PC-9 (cell line): ENCODE measurements around the gene BANF2. TPM values are rescaled to one million over a fixed set of nuclear protein-coding genes. Genes with fewer than 3 reads are reported as not detected.

Experiments used
- BruUV-seq: library from RNA; stranded (reverse); fragments of 400-500 nt; replicated peaks from 2 replicates; lab custom pipeline; 2021; lab: Mats Ljungman, UMichigan
- CTCF ChIA-PET: fragments of 300-600 bp; sonication (Branson Sonifier 250); formaldehyde crosslinking; loops from one replicate; lab custom pipeline; 2022; ENCODE audit warnings: antibody characterized with exemption; lab: Charles Lee
- POLR2A ChIA-PET: fragments of 300-600 bp; sonication (Branson Sonifier 250); formaldehyde crosslinking; loops from one replicate; lab custom pipeline; 2022; ENCODE audit warnings: antibody characterized with exemption; ENCODE audit not compliant: unreplicated experiment; lab: Charles Lee
- DNase-seq, 2 experiments: peaks; one replicate each; pipeline versions ENCODE4 v3.0.0 to v3.0.0-alpha.2; 2015 to 2022; ENCODE audit warnings: mixed read lengths in 1 of 2
- H2AFZ ChIP-seq: fragments of 200-600 bp; sonication (generic); 2 replicates; pipeline ENCODE4 v1.8.1; 2017; ENCODE audit warnings: antibody characterized with exemption
- H3F3A ChIP-seq: fragments of 200-600 bp; sonication (generic); 2 replicates; pipeline ENCODE4 v1.8.1; 2017; ENCODE audit warnings: antibody characterized with exemption, mild to moderate bottlenecking, low read depth; ENCODE audit not compliant: insufficient read depth
- H3K27ac ChIP-seq: fragments of 200-600 bp; sonication (generic); 2 replicates; pipeline ENCODE4 v1.6.1; 2016; ENCODE audit warnings: mixed run types
- H3K27me3 ChIP-seq: fragments of 200-600 bp; sonication (generic); 2 replicates; pipeline ENCODE4 v1.6.1; 2016; ENCODE audit warnings: low read depth, mixed run types; ENCODE audit not compliant: insufficient read depth
- H3K36me3 ChIP-seq: fragments of 200-600 bp; sonication (generic); 2 replicates; pipeline ENCODE4 v1.6.1; 2016; ENCODE audit warnings: low read depth, mixed run types
- H3K4me1 ChIP-seq: fragments of 200-600 bp; sonication (generic); replicated peaks from 2 replicates; pipeline ENCODE4 v1.6.1; 2016; ENCODE audit warnings: mixed run types; ENCODE audit not compliant: insufficient read depth
- H3K4me2 ChIP-seq: fragments of 200-600 bp; sonication (generic); 2 replicates; pipeline ENCODE4 v1.6.1; 2017; ENCODE audit warnings: mixed run types
- H3K4me3 ChIP-seq: fragments of 200-600 bp; sonication (generic); 2 replicates; pipeline ENCODE4 v1.6.1; 2016; ENCODE audit warnings: mixed run types
- H3K79me2 ChIP-seq: fragments of 200-600 bp; sonication (generic); 2 replicates; pipeline ENCODE4 v1.6.1; 2017; ENCODE audit warnings: low read depth, mixed run types
- H3K9me2 ChIP-seq: fragments of 200-600 bp; sonication (generic); 2 replicates; pipeline ENCODE4 v1.8.1; 2017; ENCODE audit warnings: mild to moderate bottlenecking; ENCODE audit not compliant: insufficient read depth
- H3K9me3 ChIP-seq: fragments of 200-600 bp; sonication (generic); 2 replicates; pipeline ENCODE4 v1.8.1; 2016; ENCODE audit warnings: low read depth; ENCODE audit not compliant: insufficient read depth
- H4K20me1 ChIP-seq: fragments of 200-600 bp; sonication (generic); 2 replicates; pipeline ENCODE4 v1.8.1; 2017; ENCODE audit not compliant: insufficient read depth
- EZH2 ChIP-seq: fragments of 200-600 bp; sonication (generic); IDR thresholded peaks from 2 replicates; pipeline ENCODE4 v1.8.0; 2017; ENCODE audit warnings: antibody characterized with exemption, low read depth
- intact Hi-C: fragments of 100-400 bp; cut with micrococcal nuclease; formaldehyde crosslinking; loops from one replicate; pipeline ENCODE4 v1.10.0; 2022; ENCODE audit not compliant: unreplicated experiment
- total RNA-seq: library from RNA; stranded (reverse); gene quantifications from 2 replicates; pipeline ENCODE4 v1.2.3, GENCODE V29; 2021
- TF ChIP-seq, protein P1 (sequence below): fragments of 200-600 bp; sonication (generic); conservative IDR thresholded peaks from 2 replicates; pipeline ENCODE4 v1.6.1; 2017; ENCODE audit warnings: mixed run types, antibody characterized with exemption, mild to moderate bottlenecking, moderate library complexity

The BANF2 gene
- total RNA-seq, 1 experiment from 2014 or later, result not detected

DNA sequence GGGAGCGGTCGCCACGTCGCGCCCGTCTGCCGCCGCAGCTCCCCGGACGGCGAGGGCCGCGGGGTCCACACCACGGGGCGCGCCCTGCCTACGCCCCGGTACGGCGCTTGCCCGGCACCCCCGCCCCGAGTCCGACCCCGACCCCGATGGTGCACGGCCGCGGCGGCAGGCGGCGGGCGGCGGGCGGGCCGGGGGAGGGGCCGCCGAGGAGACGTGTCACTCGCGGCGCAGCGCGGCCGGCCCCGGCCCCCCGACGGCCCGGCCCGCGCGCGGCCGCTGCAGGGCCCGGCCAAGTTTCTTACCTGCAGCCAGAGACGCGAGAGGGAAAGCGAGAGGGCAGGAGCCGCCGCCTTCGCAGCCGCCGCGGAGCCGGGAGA lies 18.1 kb upstream of the BANF2 start:
- peaks cover 24% of the 10 kb centered on the region for H3K4me1 ChIP-seq
- peaks cover 35% of the 10 kb centered on the region for H3K27me3 ChIP-seq
- peaks cover 7% of the 10 kb centered on the region; the same call in 1 of the 2 replicates for H3K36me3 ChIP-seq
- ChIA-PET POLR2A (interaction anchor here (0.6 to 1.2 kb wide), 3 partner anchors 112 to 168 kb away, joined by 3 to 7 read pairs (median 3); partner anchors contain the start of gene DSTN), CTCF (interaction anchor here (0.5 to 1.5 kb wide), 7 partner anchors 9 to 607 kb away, joined by 3 to 6 read pairs (median 4); no protein-coding TSS in a partner anchor)
- no peaks in the 10 kb centered on the region for H3K9me2 ChIP-seq
- peaks cover 42% of the 10 kb centered on the region for H3K79me2 ChIP-seq
- H2AFZ ChIP-seq, result 0 out of 2 replicates have a peak overlapping the region, but pooled peaks have one; percentile 71
- H3F3A ChIP-seq, result peaks cover 16% of the 10 kb centered on the region
- H3K4me2 ChIP-seq, result 0 out of 2 replicates have a peak overlapping the region, but pooled peaks have one; percentile 20
- no peak for DNase-seq
- H4K20me1 ChIP-seq, result 0 out of 2 replicates have a peak, but pooled peaks cover 4% of the 10 kb centered on the region
- no TSS peak for BruUV-seq
- H3K4me3 ChIP-seq, result peak overlapping the region; percentile 66
- TF ChIP-seq EZH2, result no peak
- TF ChIP-seq, protein P1, sequence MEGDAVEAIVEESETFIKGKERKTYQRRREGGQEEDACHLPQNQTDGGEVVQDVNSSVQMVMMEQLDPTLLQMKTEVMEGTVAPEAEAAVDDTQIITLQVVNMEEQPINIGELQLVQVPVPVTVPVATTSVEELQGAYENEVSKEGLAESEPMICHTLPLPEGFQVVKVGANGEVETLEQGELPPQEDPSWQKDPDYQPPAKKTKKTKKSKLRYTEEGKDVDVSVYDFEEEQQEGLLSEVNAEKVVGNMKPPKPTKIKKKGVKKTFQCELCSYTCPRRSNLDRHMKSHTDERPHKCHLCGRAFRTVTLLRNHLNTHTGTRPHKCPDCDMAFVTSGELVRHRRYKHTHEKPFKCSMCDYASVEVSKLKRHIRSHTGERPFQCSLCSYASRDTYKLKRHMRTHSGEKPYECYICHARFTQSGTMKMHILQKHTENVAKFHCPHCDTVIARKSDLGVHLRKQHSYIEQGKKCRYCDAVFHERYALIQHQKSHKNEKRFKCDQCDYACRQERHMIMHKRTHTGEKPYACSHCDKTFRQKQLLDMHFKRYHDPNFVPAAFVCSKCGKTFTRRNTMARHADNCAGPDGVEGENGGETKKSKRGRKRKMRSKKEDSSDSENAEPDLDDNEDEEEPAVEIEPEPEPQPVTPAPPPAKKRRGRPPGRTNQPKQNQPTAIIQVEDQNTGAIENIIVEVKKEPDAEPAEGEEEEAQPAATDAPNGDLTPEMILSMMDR, result no peak
- peak overlapping the region; percentile 37; the same call in 1 of the 2 replicates for H3K27ac ChIP-seq
- intact Hi-C loops, result loop anchor here (1.0 to 5.0 kb wide), 7 partner anchors 112 to 287 kb away; partner anchors contain the start of gene SNX5
- H3K9me3 ChIP-seq, result no peaks in the 10 kb centered on the region

DNA sequence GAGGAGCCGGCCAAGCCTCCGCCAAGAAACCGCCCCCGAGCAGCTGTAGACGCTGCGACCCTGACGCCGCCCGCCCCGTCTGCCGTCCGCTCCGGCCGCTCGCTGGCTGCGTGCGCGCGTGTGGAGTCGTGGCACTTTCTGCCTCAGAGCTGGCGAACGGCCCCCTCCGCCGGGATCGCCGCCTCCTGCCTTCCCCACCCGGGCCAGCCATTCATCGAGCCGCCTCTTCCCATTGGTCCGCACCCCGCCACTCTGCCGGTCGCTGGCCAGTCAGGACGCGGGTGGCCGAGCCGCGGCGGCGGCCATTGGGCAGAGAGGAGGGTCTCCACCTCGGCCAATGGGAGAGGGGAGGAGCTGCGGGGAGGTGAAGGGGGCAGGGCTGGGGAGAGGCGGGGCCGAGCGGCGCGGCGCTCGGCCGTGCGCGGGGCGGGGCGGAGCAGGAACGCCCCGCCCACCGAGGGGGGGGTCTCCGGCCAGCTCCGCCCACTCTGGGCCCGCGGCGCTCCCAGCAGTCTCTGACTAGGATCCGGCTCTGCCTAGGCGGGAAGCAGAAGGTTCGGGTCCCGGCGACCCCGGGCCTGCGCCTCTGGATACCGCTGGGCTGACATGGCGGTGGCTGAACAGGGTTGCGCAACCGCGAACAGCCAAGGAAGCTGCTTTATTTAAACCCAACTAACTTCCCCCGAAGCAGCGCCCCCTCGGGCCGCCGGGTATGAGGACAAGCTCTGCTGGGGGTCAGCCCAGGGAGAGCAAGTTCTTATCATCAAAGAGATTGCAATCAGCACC lies 17.5 kb upstream of the BANF2 start, which contains the start of gene RRBP1:
TSS of gene RRBP1 (minus strand) at position 140 of the 786 bp plus-strand sequence. CDS start 21,735 bp downstream, outside the sequence.
- peak within 1 kb of the TSS; percentile 78; the same call in 1 of the 2 replicates for H2AFZ ChIP-seq
- no peak for TF ChIP-seq EZH2
- TF ChIP-seq, protein P1, result peak; percentile 86
- intact Hi-C loops, result loop anchor here (1.0 to 5.0 kb wide), 6 partner anchors 113 to 286 kb away; partner anchors contain the start of gene SNX5

DNA sequence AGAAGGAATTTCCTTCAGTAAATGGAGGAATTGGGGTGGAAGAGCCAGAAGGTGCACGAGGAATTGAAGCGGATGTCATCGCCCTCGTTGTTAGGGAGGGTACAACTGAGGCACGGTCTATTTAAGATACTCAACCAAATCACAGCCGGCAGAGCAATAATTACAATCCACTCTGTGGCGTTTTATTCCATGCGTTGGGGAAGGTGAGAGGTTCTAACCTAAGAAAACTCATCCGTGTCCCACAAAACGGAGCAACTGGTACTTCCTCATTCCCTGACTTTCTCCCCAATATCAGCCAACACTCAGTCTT lies 16.9 kb upstream of the BANF2 start:
- H3K4me1 ChIP-seq, result peaks cover 24% of the 10 kb centered on the region
- no peaks in the 10 kb centered on the region for H3K9me2 ChIP-seq
- H3K4me3 ChIP-seq, result peak overlapping the region; percentile 65
- H3K36me3 ChIP-seq, result peaks cover 7% of the 10 kb centered on the region; the same call in 1 of the 2 replicates
- peak overlapping the region; percentile 58 for H3K4me2 ChIP-seq
- no peak for TF ChIP-seq EZH2
- TF ChIP-seq, protein P1, result peak; percentile 35; the same call in 1 of the 2 replicates
- CTCF ChIA-PET, result interaction anchor here (0.9 to 1.5 kb wide), 5 partner anchors 36 to 215 kb away, joined by 3 to 6 read pairs (median 4); no protein-coding TSS in a partner anchor
- no peaks in the 10 kb centered on the region for H4K20me1 ChIP-seq
- no peaks in the 10 kb centered on the region for H3K9me3 ChIP-seq
- intact Hi-C loops, result loop anchor here (1.0 to 5.0 kb wide), 6 partner anchors 114 to 285 kb away; partner anchors contain the start of gene SNX5
- H3F3A ChIP-seq, result peaks cover 16% of the 10 kb centered on the region
- POLR2A ChIA-PET, result interaction anchor here (0.5 to 1.2 kb wide), 7 partner anchors 88 to 824 kb away, joined by 4 to 8 read pairs (median 7); partner anchors contain the start of gene DSTN
- H2AFZ ChIP-seq, result peak overlapping the region; percentile 78; the same call in 1 of the 2 replicates
- H3K27me3 ChIP-seq, result peaks cover 46% of the 10 kb centered on the region
- peaks cover 31% of the 10 kb centered on the region for H3K79me2 ChIP-seq
- BruUV-seq, result TSS peak; percentile 32
- H3K27ac ChIP-seq, result no peak overlapping the region
- no peak for DNase-seq

More for the DNA sequence above, 17.5 kb upstream of the BANF2 start, which contains the start of gene RRBP1:
- CTCF ChIA-PET, result interaction anchor here (0.5 to 1.5 kb wide), 10 partner anchors 9 to 607 kb away, joined by 3 to 6 read pairs (median 4); no protein-coding TSS in a partner anchor
- Histone ChIP-seq H3K4me1 (peaks cover 24% of the 10 kb centered on the region), H3K4me3 (peak within 1 kb of the TSS; percentile 66), H3K27me3 (peaks cover 41% of the 10 kb centered on the region), H4K20me1 (no peaks in the 10 kb centered on the region), H3F3A (peaks cover 16% of the 10 kb centered on the region), H3K27ac (peak within 1 kb of the TSS; percentile 37; the same call in 1 of the 2 replicates), H3K9me2 (no peaks in the 10 kb centered on the region), H3K36me3 (peaks cover 7% of the 10 kb centered on the region; the same call in 1 of the 2 replicates), H3K79me2 (peaks cover 36% of the 10 kb centered on the region), H3K4me2 (peak within 1 kb of the TSS; percentile 58), H3K9me3 (no peaks in the 10 kb centered on the region)
- DNase-seq, result peak; percentile 85 to 99
- BruUV-seq, result no TSS peak
- POLR2A ChIA-PET, result interaction anchor here (0.5 to 1.2 kb wide), 12 partner anchors 65 to 825 kb away, joined by 3 to 8 read pairs (median 4); partner anchors contain the start of gene DSTN
